ENCODE data around the gene PRDX1.
"Not testable (repeated sequence)": the region's sequence is repeated elsewhere in the genome, so short reads cannot be mapped to it uniquely, and the experiment has no call there.

PRDX1 gene

DNA sequence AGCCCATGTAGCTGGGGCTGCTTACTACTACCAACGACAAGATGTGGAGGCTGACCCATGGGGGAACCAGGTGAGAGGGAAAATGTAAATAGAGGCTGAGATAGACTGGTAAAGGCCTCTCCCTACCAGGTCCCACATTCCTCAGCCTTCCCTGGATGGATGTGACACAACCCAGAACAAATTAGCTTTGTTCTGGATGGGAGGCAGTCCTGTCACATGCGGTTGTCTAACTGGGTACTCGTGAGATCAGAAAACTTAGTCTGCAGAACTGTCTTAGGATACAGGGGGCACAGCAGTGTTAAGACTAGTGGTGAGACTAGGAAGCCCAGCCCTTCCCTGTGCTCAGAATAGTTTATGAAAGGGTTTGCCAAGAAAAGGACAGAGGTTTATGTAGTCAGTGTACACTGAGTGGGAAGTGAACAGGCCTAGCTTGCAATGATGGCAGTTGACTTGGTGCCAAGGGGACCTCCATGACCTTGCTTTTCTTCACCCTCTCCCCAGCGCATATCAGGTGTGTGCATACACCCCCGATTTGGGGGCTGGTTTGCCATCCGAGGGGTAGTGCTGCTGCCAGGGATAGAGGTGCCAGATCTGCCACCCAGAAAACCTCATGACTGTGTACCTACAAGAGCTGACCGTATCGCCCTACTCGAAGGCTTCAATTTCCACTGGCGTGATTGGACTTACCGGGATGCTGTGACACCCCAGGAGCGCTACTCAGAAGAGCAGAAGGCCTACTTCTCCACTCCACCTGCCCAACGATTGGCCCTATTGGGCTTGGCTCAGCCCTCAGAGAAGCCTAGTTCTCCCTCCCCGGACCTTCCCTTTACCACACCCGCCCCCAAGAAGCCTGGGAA, 13.2 kb downstream of the PRDX1 start:
- in situ Hi-C loops (cut with MboI; ENCODE audit: low sequenced_read_pairs): no loop called here

- in situ Hi-C loops (cut with MboI; ENCODE audit: low sequenced_read_pairs): no loop called here
Observed at GRCh38 chr1:45507893-45508292, 13.8 kb downstream of the PRDX1 start.

GRCh38 chr1:45507195-45507594, 14.5 kb downstream of the PRDX1 start:
- in situ Hi-C loops (cut with MboI; ENCODE audit: low sequenced_read_pairs): no loop called here

GRCh38 chr1:45503462-45504360, 18.0 kb downstream of the PRDX1 start:
- in situ Hi-C loops (cut with MboI; ENCODE audit: low sequenced_read_pairs): no loop called here

GRCh38 chr1:45501505-45501859, 20.2 kb downstream of the PRDX1 start:
- in situ Hi-C loops (cut with MboI; ENCODE audit: low sequenced_read_pairs): no loop called here

DNA sequence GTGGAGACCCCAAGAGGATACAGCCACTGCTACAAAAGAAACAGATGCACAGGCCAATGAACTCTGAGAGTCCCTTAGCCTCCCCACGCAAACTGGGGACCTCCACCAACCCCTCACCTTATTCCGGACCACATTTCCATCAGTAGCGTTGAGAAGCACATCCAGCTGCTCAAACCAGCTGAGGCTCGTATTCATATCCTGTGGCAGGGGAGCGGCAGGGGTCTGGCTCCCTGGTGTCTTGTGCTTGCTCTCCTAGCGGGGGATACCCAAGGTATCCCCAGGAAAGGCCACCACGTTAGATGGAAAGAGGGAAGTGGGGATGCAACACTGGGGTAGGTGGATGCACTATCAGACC, 22.3 kb downstream of the PRDX1 start:
- in situ Hi-C loops (cut with MboI; ENCODE audit: low sequenced_read_pairs): loop anchor here (10.0 kb wide), 1 partner anchor 685 kb away; no protein-coding TSS in a partner anchor

DNA sequence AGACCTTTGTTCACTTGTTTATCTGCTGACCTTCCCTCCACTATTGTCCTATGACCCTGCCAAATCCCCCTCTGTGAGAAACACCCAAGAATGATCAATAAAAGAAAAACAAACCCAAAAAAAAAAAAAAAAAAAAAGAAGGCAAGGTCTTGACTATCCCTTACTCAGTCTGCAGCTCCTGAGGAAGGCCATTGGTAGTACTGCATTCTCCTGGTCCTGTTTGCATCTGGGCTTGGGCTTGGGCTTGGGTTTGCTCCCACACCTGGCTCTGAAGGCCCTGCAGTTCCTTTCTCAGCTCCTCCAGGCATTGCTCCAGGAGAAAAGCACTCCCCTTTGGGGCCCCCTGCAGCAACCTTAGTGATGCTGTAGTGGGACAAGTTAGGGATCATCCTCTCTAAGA, 23.4 kb downstream of the PRDX1 start:
- in situ Hi-C loops (cut with MboI; ENCODE audit: low sequenced_read_pairs): loop anchor here (10.0 kb wide), 1 partner anchor 683 kb away; no protein-coding TSS in a partner anchor

DNA sequence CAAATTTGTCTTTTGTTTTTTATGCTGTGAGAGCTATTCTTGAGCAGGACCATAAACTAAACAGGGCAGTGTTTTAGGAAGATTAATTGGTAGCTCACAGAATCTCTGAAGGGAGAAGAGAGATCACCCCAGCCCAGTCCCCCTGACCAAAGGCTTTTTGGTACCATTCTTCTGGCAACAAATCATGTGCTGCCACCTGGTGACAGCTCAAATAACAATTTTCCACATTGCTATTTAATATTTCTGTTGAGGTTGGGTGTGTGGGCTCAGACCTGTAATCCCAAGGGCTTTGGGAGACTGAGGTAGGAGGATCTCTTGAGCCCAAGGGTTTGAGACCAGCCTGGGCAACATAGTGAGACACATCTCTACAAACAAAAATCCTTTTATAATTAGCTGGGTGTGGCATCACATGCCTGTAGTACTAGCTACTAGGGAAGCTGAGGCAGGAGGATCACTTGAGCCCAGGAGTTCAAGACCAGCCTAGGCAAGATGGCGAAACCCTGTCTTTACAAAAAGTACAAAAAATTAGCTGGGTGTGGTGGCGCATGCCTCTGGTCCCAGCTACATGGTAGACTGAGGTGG, 28.5 kb downstream of the PRDX1 start:
- in situ Hi-C loops (cut with MboI; ENCODE audit: low sequenced_read_pairs): loop anchor here (5.0 to 10.0 kb wide), 3 partner anchors 131 to 678 kb away; partner anchors contain the start of genes HECTD3 and UROD

DNA sequence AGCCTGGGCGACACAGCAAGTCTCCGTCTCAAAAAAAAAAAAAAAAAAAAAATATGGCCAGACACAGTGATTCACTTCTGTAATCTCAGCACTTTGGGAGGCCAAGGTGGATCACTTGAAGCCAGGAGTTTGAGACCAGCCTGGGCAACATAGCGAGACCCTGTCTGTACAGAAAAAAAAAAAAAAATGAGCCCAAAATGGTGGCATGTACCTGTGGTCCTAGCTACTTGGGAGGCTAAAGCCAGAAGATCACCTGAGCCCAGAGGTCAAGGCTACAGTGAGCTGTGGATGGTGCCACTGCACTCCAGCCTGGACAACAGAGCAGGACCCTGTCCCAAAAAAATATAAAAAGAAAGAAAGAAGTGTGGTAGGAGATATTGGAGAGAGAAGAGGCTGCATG, 29.0 kb downstream of the PRDX1 start:
- in situ Hi-C loops (cut with MboI; ENCODE audit: low sequenced_read_pairs): loop anchor here (5.0 to 10.0 kb wide), 3 partner anchors 130 to 678 kb away; partner anchors contain the start of genes HECTD3 and UROD

DNA sequence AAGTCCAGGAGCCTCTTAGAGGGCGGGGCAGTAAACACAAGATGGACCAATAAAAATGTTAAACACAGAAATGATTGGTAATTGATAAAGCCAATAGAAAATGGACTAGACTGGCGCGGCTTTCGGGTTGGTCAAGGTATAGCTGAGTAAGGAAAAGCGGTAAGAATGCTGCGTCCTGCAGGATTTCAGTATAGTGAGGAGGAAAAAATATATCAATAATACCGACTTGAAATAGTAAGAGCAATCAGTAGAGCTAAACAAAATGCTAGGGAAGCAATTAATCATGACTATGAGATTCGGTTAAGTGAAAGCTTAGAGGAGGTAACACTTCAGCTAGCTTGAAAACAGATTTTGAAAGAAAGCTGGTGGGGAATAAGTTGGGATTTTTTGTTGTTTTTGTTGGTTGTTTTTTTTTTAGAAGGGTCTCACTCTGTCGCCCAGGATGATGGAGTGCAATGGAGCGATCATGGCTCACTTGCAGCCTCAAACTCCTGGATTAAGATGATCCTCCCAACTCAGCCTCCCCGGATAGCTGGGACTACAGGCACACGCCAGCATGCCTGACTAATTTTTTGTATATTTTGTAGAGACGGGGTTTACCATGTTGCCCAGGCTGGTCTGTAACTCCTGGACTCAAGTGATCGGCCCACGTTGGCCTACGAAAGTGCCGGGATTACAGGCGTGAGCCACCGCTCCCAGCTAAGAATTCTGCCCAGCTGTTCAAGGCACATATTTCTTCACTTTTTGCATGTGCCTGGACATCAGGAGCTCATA, 30.0 kb downstream of the PRDX1 start:
- in situ Hi-C loops (cut with MboI; ENCODE audit: low sequenced_read_pairs): loop anchor here (5.0 to 10.0 kb wide), 3 partner anchors 129 to 677 kb away; partner anchors contain the start of genes HECTD3 and UROD

DNA sequence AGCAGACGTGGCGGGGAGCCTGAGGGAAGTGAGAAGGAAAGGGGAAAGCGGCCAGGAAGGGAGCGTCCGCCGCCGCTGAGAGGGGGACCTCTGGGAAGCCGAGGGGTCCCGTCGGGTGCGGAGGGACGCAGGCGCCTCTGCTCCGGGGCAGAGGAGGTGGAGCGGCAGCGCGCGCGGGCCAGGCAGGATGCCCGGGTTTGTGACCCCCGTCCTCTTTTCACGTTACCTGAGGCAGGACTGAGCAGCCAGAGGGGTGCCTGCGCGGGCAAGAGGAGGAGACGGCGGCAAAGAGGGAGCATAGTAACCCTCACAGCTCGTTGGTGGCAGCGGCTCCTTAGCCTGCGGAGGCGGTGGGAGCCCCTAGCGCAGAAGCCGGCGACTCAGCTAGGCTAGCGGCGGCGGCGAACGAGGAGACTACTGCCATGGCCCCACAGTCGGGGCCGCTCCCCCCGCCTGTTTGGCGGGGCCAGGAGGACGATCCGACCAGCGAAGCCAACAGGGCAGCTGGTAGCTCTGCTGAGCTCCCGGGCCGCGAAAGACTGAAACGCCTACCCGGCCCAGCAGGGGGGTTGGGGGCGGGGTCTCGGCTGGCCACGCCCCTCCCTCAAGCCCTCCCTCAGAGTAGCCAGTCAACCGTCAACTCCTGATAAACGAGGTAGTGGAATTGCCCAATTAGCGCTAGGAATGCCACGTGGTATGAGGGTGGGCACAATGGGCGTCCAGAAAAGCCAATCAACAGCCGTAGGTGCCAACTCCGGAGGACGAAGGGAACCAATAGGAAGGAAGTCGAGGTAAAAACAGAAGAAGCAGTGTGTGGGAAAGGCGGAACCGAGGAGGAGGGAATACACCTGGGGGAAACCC, 30.8 kb downstream of the PRDX1 start, which contains the start of gene TESK2:
TSS of gene TESK2 (minus strand) at position 538 of the 861 bp plus-strand sequence. CDS start 33,378 bp downstream, outside the sequence.
- in situ Hi-C loops (cut with MboI; ENCODE audit: low sequenced_read_pairs): loop anchor here (5.0 to 10.0 kb wide), 3 partner anchors 129 to 676 kb away; partner anchors contain the start of genes HECTD3 and UROD

- in situ Hi-C loops (cut with MboI; ENCODE audit: low sequenced_read_pairs): loop anchor here (5.0 to 10.0 kb wide), 3 partner anchors 128 to 675 kb away; partner anchors contain the start of genes HECTD3 and UROD
Observed at GRCh38 chr1:45490121-45490625, 31.5 kb downstream of the PRDX1 start.

DNA sequence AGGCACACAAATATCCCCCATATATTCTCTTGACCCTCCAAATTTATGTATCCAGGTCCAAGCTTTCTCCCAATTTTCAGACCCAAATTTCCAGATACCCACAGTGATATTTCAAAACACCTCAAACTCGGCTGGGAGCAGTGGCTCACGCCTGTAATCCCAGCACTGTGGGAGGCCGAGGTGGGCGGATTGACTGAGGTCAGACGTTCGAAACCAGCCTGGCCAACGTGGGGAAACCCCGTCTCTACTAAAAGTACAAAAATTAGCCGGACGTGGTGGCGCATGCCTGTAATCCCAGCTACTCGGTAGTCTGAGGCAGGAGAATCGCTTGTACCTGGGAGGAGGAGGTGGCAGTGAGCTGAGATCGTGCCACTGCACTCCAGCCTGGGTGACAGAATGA, 32.3 kb downstream of the PRDX1 start:
- in situ Hi-C loops (cut with MboI; ENCODE audit: low sequenced_read_pairs): not testable (repeated sequence)

GRCh38 chr1:45488666-45489377, 32.9 kb downstream of the PRDX1 start:
- in situ Hi-C loops (cut with MboI; ENCODE audit: low sequenced_read_pairs): no loop called here

DNA sequence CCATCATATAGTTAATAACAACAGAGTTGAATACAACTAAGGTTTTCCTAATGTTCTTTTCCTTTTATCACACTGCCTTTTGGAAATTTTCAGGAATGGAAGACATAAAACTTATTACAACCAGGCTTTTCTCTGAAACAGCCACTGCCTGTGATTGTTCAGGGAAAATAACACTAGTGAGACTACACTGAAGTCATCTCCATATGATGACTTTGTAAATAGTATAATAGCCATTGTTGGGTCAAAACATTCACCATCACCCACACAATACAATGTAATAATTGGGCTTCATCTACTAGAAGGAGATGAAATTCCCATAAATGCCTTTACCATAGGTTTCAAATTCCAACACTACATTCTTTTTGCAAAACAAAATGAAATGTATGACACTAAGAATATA, 35.7 kb downstream of the PRDX1 start:
- in situ Hi-C loops (cut with MboI; ENCODE audit: low sequenced_read_pairs): no loop called here

DNA sequence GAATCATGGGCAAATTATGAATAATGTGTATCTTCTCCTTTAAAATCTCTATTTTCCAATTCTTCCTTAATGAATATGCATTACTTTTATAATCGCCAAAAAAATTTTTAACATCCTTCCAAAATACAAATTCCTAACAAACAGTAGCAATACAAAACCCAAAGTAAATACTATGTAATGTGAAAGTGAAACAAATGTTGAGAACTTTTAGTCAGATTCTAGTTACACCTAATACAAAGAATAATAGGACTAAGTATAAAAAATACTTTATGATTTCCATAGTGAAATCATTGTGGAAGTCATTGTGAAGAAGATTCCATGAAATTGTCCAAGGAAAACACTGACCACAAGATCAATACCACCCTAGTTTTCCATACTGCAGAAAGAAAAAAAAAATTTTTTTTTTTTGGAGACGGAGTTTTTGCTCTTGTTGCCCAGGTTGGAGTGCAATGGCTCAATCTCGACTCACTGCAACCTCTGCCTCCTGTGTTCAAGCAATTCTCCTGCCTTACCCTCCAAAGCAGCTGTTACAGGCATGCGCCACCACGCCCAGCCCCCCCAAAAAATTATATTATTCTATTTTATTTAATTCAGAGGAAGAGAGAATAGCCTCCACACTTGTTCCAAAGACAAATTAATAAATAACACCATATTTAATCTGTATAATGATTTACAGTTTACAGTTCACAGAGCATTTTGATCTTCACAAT, 42.5 kb downstream of the PRDX1 start:
- in situ Hi-C loops (cut with MboI; ENCODE audit: low sequenced_read_pairs): no loop called here

- in situ Hi-C loops (cut with MboI; ENCODE audit: low sequenced_read_pairs): no loop called here
Observed at GRCh38 chr1:45478121-45478814, 43.4 kb downstream of the PRDX1 start.
